ENCODE measurements around the gene RIPOR1. TPM values are rescaled to one million over a fixed set of nuclear protein-coding genes. Genes with fewer than 3 reads are reported as not detected.
"Not testable (repeated sequence)": the region's sequence is repeated elsewhere in the genome, so short reads cannot be mapped to it uniquely, and the experiment has no call there.

RIPOR1 gene, protein sequence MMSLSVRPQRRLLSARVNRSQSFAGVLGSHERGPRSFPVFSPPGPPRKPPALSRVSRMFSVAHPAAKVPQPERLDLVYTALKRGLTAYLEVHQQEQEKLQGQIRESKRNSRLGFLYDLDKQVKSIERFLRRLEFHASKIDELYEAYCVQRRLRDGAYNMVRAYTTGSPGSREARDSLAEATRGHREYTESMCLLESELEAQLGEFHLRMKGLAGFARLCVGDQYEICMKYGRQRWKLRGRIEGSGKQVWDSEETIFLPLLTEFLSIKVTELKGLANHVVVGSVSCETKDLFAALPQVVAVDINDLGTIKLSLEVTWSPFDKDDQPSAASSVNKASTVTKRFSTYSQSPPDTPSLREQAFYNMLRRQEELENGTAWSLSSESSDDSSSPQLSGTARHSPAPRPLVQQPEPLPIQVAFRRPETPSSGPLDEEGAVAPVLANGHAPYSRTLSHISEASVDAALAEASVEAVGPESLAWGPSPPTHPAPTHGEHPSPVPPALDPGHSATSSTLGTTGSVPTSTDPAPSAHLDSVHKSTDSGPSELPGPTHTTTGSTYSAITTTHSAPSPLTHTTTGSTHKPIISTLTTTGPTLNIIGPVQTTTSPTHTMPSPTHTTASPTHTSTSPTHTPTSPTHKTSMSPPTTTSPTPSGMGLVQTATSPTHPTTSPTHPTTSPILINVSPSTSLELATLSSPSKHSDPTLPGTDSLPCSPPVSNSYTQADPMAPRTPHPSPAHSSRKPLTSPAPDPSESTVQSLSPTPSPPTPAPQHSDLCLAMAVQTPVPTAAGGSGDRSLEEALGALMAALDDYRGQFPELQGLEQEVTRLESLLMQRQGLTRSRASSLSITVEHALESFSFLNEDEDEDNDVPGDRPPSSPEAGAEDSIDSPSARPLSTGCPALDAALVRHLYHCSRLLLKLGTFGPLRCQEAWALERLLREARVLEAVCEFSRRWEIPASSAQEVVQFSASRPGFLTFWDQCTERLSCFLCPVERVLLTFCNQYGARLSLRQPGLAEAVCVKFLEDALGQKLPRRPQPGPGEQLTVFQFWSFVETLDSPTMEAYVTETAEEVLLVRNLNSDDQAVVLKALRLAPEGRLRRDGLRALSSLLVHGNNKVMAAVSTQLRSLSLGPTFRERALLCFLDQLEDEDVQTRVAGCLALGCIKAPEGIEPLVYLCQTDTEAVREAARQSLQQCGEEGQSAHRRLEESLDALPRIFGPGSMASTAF
- total RNA-seq, result 10 to 100 TPM; 13.9 to 14.0 TPM

- Mint-ChIP-seq H3K27me3 (peaks cover 23% of the 10 kb centered on the region), H3K27ac (peak within 1 kb of the TSS; percentile 18), H3K4me3 (peak within 1 kb of the TSS; percentile 75), H3K4me1 (peaks cover 14% of the 10 kb centered on the region), H3K9me3 (no peaks in the 10 kb centered on the region), H3K36me3 (no peaks in the 10 kb centered on the region)
- DNase-seq, result peak; percentile 49
These were observed at the start of gene RIPOR1 for GRCh38 chr16:67528222-67528869. TSS of gene RIPOR1 (plus strand) at chr16:67528829. CDS start at chr16:67538447, 9,618 bp downstream.

- H3K4me1 Mint-ChIP-seq, result peaks cover 32% of the 10 kb centered on the region
These were observed 47.6 kb upstream of the RIPOR1 start, which contains the start of gene ATP6V0D1 for GRCh38 chr16:67480833-67481560. TSS of gene ATP6V0D1 (minus strand) at chr16:67481157. CDS start at chr16:67481086, 71 bp downstream.

DNA sequence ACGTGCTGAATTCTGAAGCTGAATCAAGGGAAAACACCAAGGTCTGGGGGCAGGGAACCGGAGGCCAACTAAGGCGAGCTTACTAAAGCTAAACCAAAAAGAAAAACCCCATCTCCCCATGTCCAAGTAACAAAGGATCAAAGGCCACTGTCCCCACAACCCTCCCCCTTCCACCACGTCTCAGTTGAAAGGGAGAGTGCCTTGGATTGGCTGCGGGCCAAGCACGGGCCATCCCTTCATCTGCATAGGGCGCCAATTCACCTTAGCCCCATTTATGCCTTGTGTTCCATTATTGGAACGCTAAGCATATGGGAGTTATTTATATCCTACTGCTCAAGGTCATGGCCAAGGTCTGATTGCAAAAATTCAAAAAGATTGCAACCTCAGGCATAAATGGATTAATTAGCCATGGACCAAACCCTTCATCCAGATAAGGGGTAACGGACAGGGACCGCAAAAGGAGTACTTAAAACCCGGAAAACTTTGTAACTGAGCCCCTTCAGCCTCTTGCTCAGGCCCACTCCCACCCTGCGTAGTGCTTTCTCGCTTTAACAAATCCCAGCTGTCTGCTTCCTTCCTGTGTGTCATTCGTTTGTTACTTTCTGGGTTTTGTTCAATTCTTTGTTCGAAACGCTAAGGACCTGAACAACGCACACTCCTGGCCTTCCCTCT lies 46.9 kb upstream of the RIPOR1 start:
- H3K4me3 Mint-ChIP-seq, result peak overlapping the region; percentile 99
- peak; percentile 61 for DNase-seq
- H3K4me1 Mint-ChIP-seq, result peaks cover 26% of the 10 kb centered on the region
- no peaks in the 10 kb centered on the region for H3K9me3 Mint-ChIP-seq
- H3K36me3 Mint-ChIP-seq, result peaks cover 10% of the 10 kb centered on the region
- peak overlapping the region; percentile 98 for H3K27ac Mint-ChIP-seq
- H3K27me3 Mint-ChIP-seq, result no peaks in the 10 kb centered on the region

More at GRCh38 chr16:67480833-67481560, 47.6 kb upstream of the RIPOR1 start, which contains the start of gene ATP6V0D1:
- no peaks in the 10 kb centered on the region for H3K9me3 Mint-ChIP-seq
- DNase-seq, result peak; percentile 99
- no peaks in the 10 kb centered on the region for H3K27me3 Mint-ChIP-seq
- H3K36me3 Mint-ChIP-seq, result peaks cover 10% of the 10 kb centered on the region
- peak within 1 kb of the TSS; percentile 99 for H3K4me3 Mint-ChIP-seq
- peak within 1 kb of the TSS; percentile 98 for H3K27ac Mint-ChIP-seq

- no peak for DNase-seq
- peaks cover 10% of the 10 kb centered on the region for H3K36me3 Mint-ChIP-seq
- H3K4me1 Mint-ChIP-seq, result peaks cover 26% of the 10 kb centered on the region
- no peaks in the 10 kb centered on the region for H3K9me3 Mint-ChIP-seq
- peak overlapping the region; percentile 98 for H3K27ac Mint-ChIP-seq
- no peaks in the 10 kb centered on the region for H3K27me3 Mint-ChIP-seq
- H3K4me3 Mint-ChIP-seq, result peak overlapping the region; percentile 99
These were observed 46.2 kb upstream of the RIPOR1 start for GRCh38 chr16:67482233-67482924.

DNA sequence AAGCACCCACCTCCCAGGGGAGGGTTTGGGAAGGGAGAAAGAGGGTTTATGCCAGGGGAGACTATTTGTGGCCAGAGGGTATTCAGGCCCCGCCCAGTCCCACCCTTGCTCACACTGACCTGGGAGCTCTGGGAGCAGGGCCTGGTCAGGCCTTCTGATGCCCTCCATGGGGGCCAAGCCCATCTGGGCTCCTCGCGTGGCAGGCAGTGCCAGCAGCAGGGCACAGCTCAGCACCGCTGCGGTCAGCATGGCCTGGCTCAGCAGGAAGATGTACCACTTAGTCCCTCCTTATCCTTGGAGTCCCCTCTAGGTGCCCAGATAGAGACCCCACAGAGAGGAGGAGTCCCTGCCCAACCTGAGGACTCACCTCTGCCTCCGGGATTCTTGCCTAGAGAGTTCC lies 45.5 kb upstream of the RIPOR1 start, which contains the start of gene AGRP:
TSS of gene AGRP (minus strand) at position 398 of the 400 bp plus-strand sequence. CDS start at position 249, 149 bp downstream.
- Mint-ChIP-seq H3K27me3 (no peaks in the 10 kb centered on the region), H3K36me3 (peaks cover 10% of the 10 kb centered on the region), H3K27ac (peak within 1 kb of the TSS; percentile 98), H3K4me1 (peaks cover 24% of the 10 kb centered on the region), H3K4me3 (peak within 1 kb of the TSS; percentile 99), H3K9me3 (no peaks in the 10 kb centered on the region)
- no peak for DNase-seq

DNA sequence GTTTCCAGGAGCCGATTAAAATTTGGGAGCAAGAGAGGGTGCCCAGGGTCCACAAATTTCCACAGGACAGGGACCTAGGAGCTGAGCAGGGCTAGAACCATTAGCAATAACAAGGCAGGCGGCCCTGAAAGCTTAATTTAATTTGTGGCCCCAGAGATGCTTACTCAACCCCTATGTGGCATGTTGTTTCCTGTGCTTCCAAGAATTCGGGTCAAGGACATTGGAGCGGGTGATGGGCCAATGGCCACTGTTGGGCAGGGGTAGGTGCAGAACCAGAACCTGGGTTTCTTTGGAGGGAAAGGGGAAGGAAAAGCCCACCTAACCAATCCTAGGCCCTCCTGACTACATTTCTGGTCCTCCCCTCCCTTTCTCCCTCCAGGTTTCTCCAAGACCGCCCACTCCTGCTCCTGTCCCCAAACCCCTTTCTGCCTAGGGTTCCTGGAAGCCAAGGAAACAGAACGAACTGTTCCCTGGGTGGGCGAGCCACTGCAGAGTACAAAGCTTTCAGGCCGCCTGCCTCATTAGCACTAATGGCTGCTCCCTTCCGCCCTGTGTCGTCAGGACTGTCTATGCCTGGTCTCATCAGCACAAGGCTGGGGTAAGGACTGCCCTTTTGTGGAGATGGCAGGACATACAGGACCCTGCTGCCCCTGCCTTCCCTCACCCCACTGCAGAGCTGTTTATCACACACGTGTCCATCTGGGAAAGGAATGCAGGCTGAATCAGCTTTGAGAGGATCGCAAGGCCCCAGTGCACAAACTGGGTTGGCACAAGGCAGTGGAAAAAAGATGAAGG lies 44.7 kb upstream of the RIPOR1 start:
- Mint-ChIP-seq H3K36me3 (peaks cover 10% of the 10 kb centered on the region), H3K4me1 (peaks cover 25% of the 10 kb centered on the region), H3K9me3 (no peaks in the 10 kb centered on the region), H3K27me3 (no peaks in the 10 kb centered on the region), H3K4me3 (peak overlapping the region; percentile 24), H3K27ac (peak overlapping the region; percentile 65)
- DNase-seq, result no peak

- Mint-ChIP-seq H3K9me3 (no peaks in the 10 kb centered on the region), H3K36me3 (peaks cover 10% of the 10 kb centered on the region), H3K4me1 (peaks cover 21% of the 10 kb centered on the region), H3K4me3 (no peak overlapping the region), H3K27ac (no peak overlapping the region), H3K27me3 (no peaks in the 10 kb centered on the region)
- no peak for DNase-seq
These were observed 41.8 kb upstream of the RIPOR1 start for GRCh38 chr16:67486805-67487204.

DNA sequence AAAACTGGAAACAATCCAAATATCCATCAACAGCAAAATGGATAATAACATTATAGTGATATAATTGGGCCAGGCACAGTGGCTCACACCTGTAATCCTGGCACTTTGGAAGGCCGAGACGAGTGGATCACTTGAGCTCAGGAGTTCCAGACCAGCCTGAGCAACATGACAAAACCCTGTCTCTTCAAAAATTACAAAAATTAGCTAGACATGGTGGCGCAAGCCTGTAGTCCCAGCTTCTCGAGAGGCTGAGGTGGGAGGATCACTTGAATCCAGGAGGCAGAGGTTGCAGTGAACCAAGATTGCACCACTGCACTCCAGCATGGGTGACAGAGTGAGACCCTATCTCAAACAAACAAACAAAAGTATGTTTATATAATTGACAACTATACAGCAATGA lies 41.1 kb upstream of the RIPOR1 start:
- H3K4me1 Mint-ChIP-seq, result peaks cover 18% of the 10 kb centered on the region
- H3K36me3 Mint-ChIP-seq, H3K9me3 Mint-ChIP-seq, DNase-seq, H3K4me3 Mint-ChIP-seq, H3K27ac Mint-ChIP-seq, H3K27me3 Mint-ChIP-seq: not testable (repeated sequence)

GRCh38 chr16:67489401-67490083 lies 39.1 kb upstream of the RIPOR1 start:
- no peak overlapping the region for H3K4me3 Mint-ChIP-seq
- no peaks in the 10 kb centered on the region for H3K9me3 Mint-ChIP-seq
- no peaks in the 10 kb centered on the region for H3K27me3 Mint-ChIP-seq
- H3K27ac Mint-ChIP-seq, result peak overlapping the region; percentile 65
- peaks cover 8% of the 10 kb centered on the region for H3K4me1 Mint-ChIP-seq
- H3K36me3 Mint-ChIP-seq, result peaks cover 2% of the 10 kb centered on the region
- no peak for DNase-seq

DNA sequence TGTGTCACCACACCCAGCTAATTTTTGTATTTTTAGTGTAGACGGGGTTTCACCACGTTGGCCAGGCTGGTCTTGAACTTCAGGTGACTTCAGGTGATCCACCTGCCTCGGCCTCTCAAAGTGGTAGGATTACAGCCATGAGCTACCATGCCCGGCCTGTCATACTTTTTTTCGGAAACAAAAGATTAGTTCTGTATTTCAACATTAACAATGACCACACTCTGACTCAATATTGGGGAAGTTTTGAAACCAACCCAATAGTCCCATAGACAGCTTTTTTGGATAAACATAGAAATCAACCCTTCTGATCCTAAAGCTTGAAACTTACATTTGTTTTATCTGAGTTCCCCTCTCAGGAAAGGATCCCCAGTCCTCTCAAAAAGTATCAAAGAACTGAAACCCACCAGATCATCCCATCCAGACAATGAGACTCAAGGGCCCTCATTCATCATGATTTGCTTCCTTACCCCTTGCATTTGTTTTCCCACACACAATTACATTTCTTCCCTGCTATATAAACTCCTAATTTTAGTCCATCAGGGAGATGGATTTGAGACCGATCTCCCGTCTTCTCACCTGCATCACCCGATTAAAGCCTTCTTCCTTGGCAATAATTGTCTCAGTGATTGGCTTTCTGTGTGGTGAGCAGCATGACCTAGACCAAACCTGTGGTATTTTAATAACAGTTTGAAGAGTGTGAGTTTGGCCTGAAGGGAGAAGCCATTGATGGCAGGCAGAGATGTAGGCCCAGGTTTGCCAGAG lies 38.1 kb upstream of the RIPOR1 start:
- H3K4me3 Mint-ChIP-seq, result no peak overlapping the region
- no peaks in the 10 kb centered on the region for H3K9me3 Mint-ChIP-seq
- peaks cover 7% of the 10 kb centered on the region for H3K4me1 Mint-ChIP-seq
- no peak for DNase-seq
- H3K27ac Mint-ChIP-seq, result peak overlapping the region; percentile 23
- no peaks in the 10 kb centered on the region for H3K36me3 Mint-ChIP-seq
- H3K27me3 Mint-ChIP-seq, result no peaks in the 10 kb centered on the region

DNA sequence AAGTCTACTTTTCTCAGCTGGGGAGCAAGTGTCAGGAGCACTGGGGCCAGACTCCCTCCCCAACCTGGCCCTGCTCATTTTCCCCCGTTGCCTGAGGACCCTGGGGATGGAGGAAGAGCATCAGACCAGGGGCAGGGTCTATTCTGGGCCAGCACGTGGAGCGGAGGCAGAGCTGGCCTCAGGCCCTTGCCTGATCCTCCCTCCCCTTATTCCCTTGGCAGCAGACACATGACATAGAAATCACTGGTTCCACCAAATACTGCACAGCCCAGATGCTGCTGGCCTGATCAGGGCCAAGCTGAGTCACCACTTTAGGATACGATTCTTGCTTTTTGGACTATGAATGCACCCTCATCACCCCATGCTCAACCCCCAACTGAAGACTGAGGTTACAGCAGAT lies 29.5 kb upstream of the RIPOR1 start:
- no peaks in the 10 kb centered on the region for H3K27me3 Mint-ChIP-seq
- H3K27ac Mint-ChIP-seq, result no peak overlapping the region
- H3K9me3 Mint-ChIP-seq, result no peaks in the 10 kb centered on the region
- no peak for DNase-seq
- no peak overlapping the region for H3K4me3 Mint-ChIP-seq
- H3K36me3 Mint-ChIP-seq, result peaks cover 1% of the 10 kb centered on the region
- H3K4me1 Mint-ChIP-seq, result peaks cover 4% of the 10 kb centered on the region
